Pancreas (tissue), 10 donors: ENCODE data around the gene SRRT. TPM values are rescaled to one million over a fixed set of nuclear protein-coding genes. Genes with fewer than 3 reads are reported as not detected.

ENCODE experiments used
- ATAC-seq, 4 donors: fragments of 200-7000 bp; cut with Tn5 transposase; one replicate each; pipeline versions ENCODE4 v1.8.0 to v1.9.1; 2020; ENCODE audit warnings: mild to moderate bottlenecking in 4 of 4, moderate library complexity in 4 of 4
- DNase-seq, 6 donors: peaks; one replicate each; pipeline ENCODE4 v3.0.0-alpha.2; 2020
- FAIRE-seq: peaks from 2 replicates; lab custom pipeline; 2012; peaks lifted over from hg19 to GRCh38; lab: Jason Lieb, UNC
- H3K27ac ChIP-seq, 4 donors: fragments of 200-600 bp; sonication (generic); 1 replicate in 3 of 4; 2 replicates in 1 of 4; pipeline versions ENCODE4 v1.5.0 to v1.8.0; 2020
- H3K27me3 ChIP-seq, 4 donors: fragments of 200-600 bp; one replicate each; pipeline ENCODE4 v1.8.0; 2021
- H3K36me3 ChIP-seq, 3 donors: fragments of 200-600 bp; sonication (generic) in 1 of 3; one replicate each; pipeline versions ENCODE4 v1.5.0 to v1.8.0; 2020 to 2021
- H3K4me1 ChIP-seq, 3 donors: fragments of 200-600 bp; one replicate each; pipeline ENCODE4 v1.8.0; 2021
- H3K4me3 ChIP-seq, 4 donors: fragments of 200-600 bp; sonication (generic) in 2 of 4; one replicate each; pipeline versions ENCODE4 v1.5.0 to v1.8.0; 2020 to 2021
- H3K9me3 ChIP-seq, 4 donors: fragments of 200-600 bp; one replicate each; pipeline ENCODE4 v1.8.0; 2021
- CTCF ChIP-seq, 4 donors: fragments of 200-600 bp; sonication (generic) in 3 of 4; IDR thresholded peaks; one replicate each; pipeline versions ENCODE4 v1.5.0 to v1.8.0; 2021; ENCODE audit warnings: antibody characterized with exemption in 4 of 4
- WGBS, 2 donors: extraction: QIAGEN DNeasy Blood & Tissue Kit; methylation state at CpG; one replicate each; pipeline ENCODE4 v1.1.7; 2013; 5-methylcytosine and 5-hydroxymethylcytosine counted together
- intact Hi-C, 3 donors: fragments of 100-400 bp; cut with DNase I; formaldehyde crosslinking; loops; one replicate each; pipeline versions ENCODE4 v1.11.1 to v1.14.2; 2022
- polyA plus RNA-seq, 2 donors: library from polyadenylated mRNA; stranded (reverse); fragments of 200-250 nt; gene quantifications; one replicate each; pipeline ENCODE4 v1.2.3, GENCODE V29; 2013
- total RNA-seq, 6 donors: library from RNA; stranded (reverse); fragmentation: NEBNext Ultra II Directional in 4 of 6; extraction: Animal tissue kit (Norgen Biotek cat#: 25700) in 4 of 6; gene quantifications; one replicate each; pipeline versions ENCODE4 v1.2.1 to v1.2.4, GENCODE V29; 2021 to 2023
- donor health status: healthy with polysubstance abuse.
- donor health status: DM: no; HTN: no; CAD: no; lungs with moderate emphysema.
- donor health status: DM: no; HTN: no; CAD: no.
- donor health status: control.
- donor health status: control.
- donor health status: Bipolar disorder and iron deficiency.
- donor health status: DM: yes; HTN: yes; CAD: no.
- donor health status: DM: no; HTN: no; CAD: no.
- donor health status: DM: no; HTN: no; CAD: no.
- donor health status: DM: yes; HTN: yes; CAD: no.

The SRRT gene
- total and polyA plus RNA-seq, 8 donors, result 39.2 to 179 (median 60.3) TPM

GRCh38 chr7:100867776-100868485 is 7.0 kb upstream of the SRRT start:
- intact Hi-C loops, result no loop called here

GRCh38 chr7:100873599-100874299 is 1.2 kb upstream of the SRRT start:
- Histone ChIP-seq H3K27me3 (no peaks in the 10 kb centered on the region), H3K4me1 (peaks cover 8 to 30% (median 20%) of the 10 kb centered on the region in 3 donors), H3K9me3 (no peaks in the 10 kb centered on the region), H3K36me3 (peaks cover 0 to 19% (median 13%) of the 10 kb centered on the region in 3 donors), H3K27ac (peak overlapping the region in 3 of 4 donors; percentile 87 to 94 (median 87)), H3K4me3 (peak overlapping the region in 3 of 4 donors; percentile 88 to 97 (median 90))
- 89 to 95% methylated on average over 10 of the region's 10 CpGs for WGBS, 2 donors
- intact Hi-C loops, result no loop called here
- TF ChIP-seq CTCF (IDR thresholded peaks at IDR 0.05), result no peak
- ATAC-seq, result no peak
- FAIRE-seq, result no peak
- peak in 1 of 6 donors; percentile 15 for DNase-seq

More at GRCh38 chr7:100867776-100868485, 7.0 kb upstream of the SRRT start:
- H3K27ac ChIP-seq, result peak overlapping the region; percentile 87 to 93 (median 88)
- peak; percentile 11 to 16 (median 12) for ATAC-seq
- DNase-seq, result peak in 1 of 6 donors; percentile 45
- H3K4me1 ChIP-seq, result peaks cover 0 to 24% (median 9%) of the 10 kb centered on the region in 3 donors
- peaks cover 0 to 19% (median 13%) of the 10 kb centered on the region in 3 donors for H3K36me3 ChIP-seq
- TF ChIP-seq CTCF (IDR thresholded peaks at IDR 0.05), result no peak
- FAIRE-seq, result no peak
- no peaks in the 10 kb centered on the region for H3K9me3 ChIP-seq
- H3K27me3 ChIP-seq, result no peaks in the 10 kb centered on the region
- 14 to 23% methylated on average over 18 to 27 of the region's 27 CpGs for WGBS, 2 donors
- H3K4me3 ChIP-seq, result peak overlapping the region; percentile 63 to 100 (median 86)

GRCh38 chr7:100874300-100874576 is 665 bp upstream of the SRRT start:
- TF ChIP-seq CTCF (IDR thresholded peaks at IDR 0.05), result no peak
- DNase-seq, result peak in 1 of 6 donors; percentile 40
- ATAC-seq, result peak in 1 of 4 donors; percentile 0
- 42 to 52% methylated on average over 8 of the region's 8 CpGs for WGBS, 2 donors
- Histone ChIP-seq H3K27ac (peak overlapping the region; percentile 84 to 94 (median 87)), H3K9me3 (no peaks in the 10 kb centered on the region), H3K36me3 (peaks cover 0 to 19% (median 13%) of the 10 kb centered on the region in 3 donors), H3K27me3 (no peaks in the 10 kb centered on the region), H3K4me3 (peak overlapping the region; percentile 88 to 97 (median 90)), H3K4me1 (peaks cover 8 to 27% (median 20%) of the 10 kb centered on the region in 3 donors)
- no peak for FAIRE-seq
- intact Hi-C loops, result no loop called here

GRCh38 chr7:100875356-100875751 is 451 bp downstream of the SRRT start:
- FAIRE-seq, result no peak
- no peak for TF ChIP-seq CTCF (IDR thresholded peaks at IDR 0.05)
- ATAC-seq, result peak; percentile 46 to 55 (median 54)
- 0 to 1% methylated on average over 33 to 39 of the region's 39 CpGs for WGBS, 2 donors
- Histone ChIP-seq H3K36me3 (peaks cover 0 to 19% (median 13%) of the 10 kb centered on the region in 3 donors), H3K4me3 (peak overlapping the region; percentile 88 to 97 (median 90)), H3K4me1 (peaks cover 8 to 27% (median 20%) of the 10 kb centered on the region in 3 donors), H3K27ac (peak overlapping the region; percentile 84 to 94 (median 87)), H3K27me3 (no peaks in the 10 kb centered on the region), H3K9me3 (no peaks in the 10 kb centered on the region)
- no peak for DNase-seq
- intact Hi-C loops, result no loop called here
